ENCODE data around the gene PHC3. TPM values are rescaled to one million over a fixed set of nuclear protein-coding genes. Genes with fewer than 3 reads are reported as not detected.

Gene PHC3
- total and polyA plus RNA-seq, 2 experiments from 2014 or later: 24.5 to 25.2 TPM

- Histone ChIP-seq H3K36me3 (no peaks in the 10 kb centered on the region), H3K4me1 (ENCODE audit: low read depth) (no peaks in the 10 kb centered on the region), H3K4me3 (no peak overlapping the region), H3K9me3 (ENCODE audit: low read depth) (no peaks in the 10 kb centered on the region), H3K27ac (no peak overlapping the region), H3K27me3 (no peaks in the 10 kb centered on the region)
- TF ChIP-seq, protein P1, sequence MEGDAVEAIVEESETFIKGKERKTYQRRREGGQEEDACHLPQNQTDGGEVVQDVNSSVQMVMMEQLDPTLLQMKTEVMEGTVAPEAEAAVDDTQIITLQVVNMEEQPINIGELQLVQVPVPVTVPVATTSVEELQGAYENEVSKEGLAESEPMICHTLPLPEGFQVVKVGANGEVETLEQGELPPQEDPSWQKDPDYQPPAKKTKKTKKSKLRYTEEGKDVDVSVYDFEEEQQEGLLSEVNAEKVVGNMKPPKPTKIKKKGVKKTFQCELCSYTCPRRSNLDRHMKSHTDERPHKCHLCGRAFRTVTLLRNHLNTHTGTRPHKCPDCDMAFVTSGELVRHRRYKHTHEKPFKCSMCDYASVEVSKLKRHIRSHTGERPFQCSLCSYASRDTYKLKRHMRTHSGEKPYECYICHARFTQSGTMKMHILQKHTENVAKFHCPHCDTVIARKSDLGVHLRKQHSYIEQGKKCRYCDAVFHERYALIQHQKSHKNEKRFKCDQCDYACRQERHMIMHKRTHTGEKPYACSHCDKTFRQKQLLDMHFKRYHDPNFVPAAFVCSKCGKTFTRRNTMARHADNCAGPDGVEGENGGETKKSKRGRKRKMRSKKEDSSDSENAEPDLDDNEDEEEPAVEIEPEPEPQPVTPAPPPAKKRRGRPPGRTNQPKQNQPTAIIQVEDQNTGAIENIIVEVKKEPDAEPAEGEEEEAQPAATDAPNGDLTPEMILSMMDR (IDR thresholded peaks at IDR 0.05; ENCODE audit: low read depth, low read length): no peak
- no peak for DNase-seq (ENCODE audit: low read depth in 1 of 2, low spot score in 1 of 2)
Observed at GRCh38 chr3:170050753-170051152, 130.8 kb downstream of the PHC3 start.

- TF ChIP-seq, protein P1 (IDR thresholded peaks at IDR 0.05; ENCODE audit: low read depth, low read length): no peak
- DNase-seq (ENCODE audit: low read depth in 1 of 2, low spot score in 1 of 2): no peak
- H3K27ac ChIP-seq: no peak overlapping the region
- no peaks in the 10 kb centered on the region for H3K36me3 ChIP-seq
- H3K27me3 ChIP-seq: no peaks in the 10 kb centered on the region
- H3K9me3 ChIP-seq (ENCODE audit: low read depth): no peaks in the 10 kb centered on the region
- H3K4me1 ChIP-seq (ENCODE audit: low read depth): no peaks in the 10 kb centered on the region
- no peak overlapping the region for H3K4me3 ChIP-seq
Observed at GRCh38 chr3:170049146-170050000, 132.2 kb downstream of the PHC3 start.

DNA sequence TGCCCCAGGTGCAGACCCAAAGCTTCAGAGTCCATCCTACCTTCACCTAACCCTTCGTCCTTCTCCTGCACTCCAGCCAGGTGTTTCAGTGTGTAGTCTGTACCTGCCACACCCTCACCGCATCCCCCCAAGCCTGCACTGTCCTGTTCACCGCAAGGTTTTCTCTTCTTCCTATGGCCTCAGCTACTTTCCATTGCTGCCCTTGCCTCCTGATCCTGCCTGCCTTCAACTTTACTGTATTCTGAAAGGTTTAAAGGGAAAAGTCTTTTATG, 134.5 kb downstream of the PHC3 start:
- no peak for DNase-seq (ENCODE audit: low read depth in 1 of 2, low spot score in 1 of 2)
- H3K9me3 ChIP-seq (ENCODE audit: low read depth): no peaks in the 10 kb centered on the region
- no peak overlapping the region for H3K4me3 ChIP-seq
- no peaks in the 10 kb centered on the region for H3K4me1 ChIP-seq (ENCODE audit: low read depth)
- TF ChIP-seq, protein P1 (IDR thresholded peaks at IDR 0.05; ENCODE audit: low read depth, low read length): no peak
- no peak overlapping the region for H3K27ac ChIP-seq
- H3K27me3 ChIP-seq: peaks cover under 1% of the 10 kb centered on the region
- no peaks in the 10 kb centered on the region for H3K36me3 ChIP-seq

DNA sequence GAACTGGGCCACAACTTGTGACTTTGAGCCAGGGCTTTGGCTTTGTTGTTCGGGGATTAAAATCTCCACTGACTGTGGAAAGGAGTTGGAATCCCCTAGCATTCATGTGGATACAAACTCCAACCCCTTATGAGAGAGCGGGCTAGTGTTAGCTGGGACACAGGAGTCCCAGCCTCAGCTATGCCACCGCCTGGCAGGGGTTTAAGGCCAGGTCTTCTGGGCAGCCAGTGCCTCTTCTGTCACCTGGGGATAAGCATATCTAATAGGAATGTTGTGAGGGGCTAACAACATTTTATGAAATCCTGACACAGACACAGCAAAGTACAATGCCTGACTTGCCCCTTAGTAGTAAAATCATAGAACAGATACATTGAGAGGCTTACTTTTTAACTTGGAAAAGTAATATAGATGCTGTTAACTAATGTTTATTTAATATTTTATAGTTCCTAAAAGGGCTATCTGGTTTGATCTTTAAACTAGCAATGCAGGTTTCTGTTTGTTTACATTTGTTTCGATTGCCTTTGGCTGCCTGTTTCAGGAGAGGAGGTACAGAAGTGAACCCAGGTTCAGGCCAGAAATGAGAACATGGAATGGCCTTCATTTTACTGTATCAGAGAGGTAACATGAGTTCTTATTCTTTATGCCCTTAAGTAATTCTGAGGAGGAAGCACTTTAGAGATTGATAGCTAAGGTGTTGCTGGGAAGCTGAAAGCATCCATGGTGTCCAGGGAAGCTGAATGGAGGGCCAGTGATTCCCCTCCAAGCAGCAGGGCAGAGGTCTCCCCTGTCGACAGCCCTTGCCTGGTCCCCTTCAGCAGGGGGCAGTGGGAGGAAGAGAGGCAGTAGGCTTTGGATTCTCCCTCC, 135.0 kb downstream of the PHC3 start:
- H3K4me1 ChIP-seq (ENCODE audit: low read depth): no peaks in the 10 kb centered on the region
- no peak for DNase-seq (ENCODE audit: low read depth in 1 of 2, low spot score in 1 of 2)
- H3K27ac ChIP-seq: no peak overlapping the region
- H3K4me3 ChIP-seq: no peak overlapping the region
- no peaks in the 10 kb centered on the region for H3K9me3 ChIP-seq (ENCODE audit: low read depth)
- H3K36me3 ChIP-seq: no peaks in the 10 kb centered on the region
- TF ChIP-seq, protein P1 (IDR thresholded peaks at IDR 0.05; ENCODE audit: low read depth, low read length): no peak
- peaks cover 6% of the 10 kb centered on the region for H3K27me3 ChIP-seq

- TF ChIP-seq, protein P1 (IDR thresholded peaks at IDR 0.05; ENCODE audit: low read depth, low read length): no peak
- peaks cover 21% of the 10 kb centered on the region for H3K27me3 ChIP-seq
- DNase-seq (ENCODE audit: low read depth in 1 of 2, low spot score in 1 of 2): no peak
- H3K9me3 ChIP-seq (ENCODE audit: low read depth): no peaks in the 10 kb centered on the region
- no peak overlapping the region for H3K27ac ChIP-seq
- no peak overlapping the region for H3K4me3 ChIP-seq
- H3K36me3 ChIP-seq: no peaks in the 10 kb centered on the region
- no peaks in the 10 kb centered on the region for H3K4me1 ChIP-seq (ENCODE audit: low read depth)
Observed at GRCh38 chr3:170044795-170045244, 136.7 kb downstream of the PHC3 start.

Measured in cardiac muscle cell (in vitro differentiated cells and primary cell).